Panc1 (cell line): ENCODE measurements around the gene FBXO10. TPM values are rescaled to one million over a fixed set of nuclear protein-coding genes. Genes with fewer than 3 reads are reported as not detected.

Experiments
- ATAC-seq: fragments of 200-7000 bp; cut with Tn5 transposase; 2 replicates; pipeline ENCODE4 v1.9.1; 2020; ENCODE audit warnings: mild to moderate bottlenecking, moderate library complexity
- BruUV-seq: library from RNA; stranded (reverse); fragments of 400-500 nt; replicated peaks from 2 replicates; lab custom pipeline; 2021; lab: Mats Ljungman, UMichigan
- CTCF ChIA-PET: fragments of 300-600 bp; sonication (Branson Sonifier 250); formaldehyde crosslinking; loops from one replicate; lab custom pipeline; 2022; ENCODE audit warnings: antibody characterized with exemption; lab: Charles Lee
- POLR2A ChIA-PET: fragments of 300-600 bp; sonication (Branson Sonifier 250); formaldehyde crosslinking; loops from one replicate; lab custom pipeline; 2022; ENCODE audit warnings: antibody characterized with exemption; lab: Charles Lee
- DNase-seq: peaks from one replicate; pipeline ENCODE4 v3.0.0-alpha.2; 2010; ENCODE audit warnings: low read depth, low spot score
- H3K27ac ChIP-seq: 2 replicates; pipeline ENCODE4 v1.5.1; 2011; ENCODE audit warnings: mild to moderate bottlenecking, low read length, inconsistent platforms
- H3K27me3 ChIP-seq: fragments of 200-500 bp; sonication (Bioruptor generic); 2 replicates; pipeline ENCODE4 v1.6.0; 2014; ENCODE audit warnings: low read length, inconsistent platforms; ENCODE audit not compliant: control insufficient read depth, insufficient read depth
- H3K36me3 ChIP-seq: fragments of 200-500 bp; sonication (Bioruptor generic); 2 replicates; pipeline ENCODE4 v1.5.1; 2014; ENCODE audit warnings: inconsistent platforms, mild to moderate bottlenecking, low read length, moderate library complexity; ENCODE audit not compliant: control insufficient read depth, insufficient read depth
- H3K4me1 ChIP-seq: 2 replicates; pipeline ENCODE4 v1.5.1; 2011; ENCODE audit warnings: inconsistent platforms, mild to moderate bottlenecking, low read length, moderate library complexity; ENCODE audit not compliant: control insufficient read depth, insufficient read depth
- H3K4me3 ChIP-seq, 2 experiments: 2 replicates each; pipeline ENCODE4 v1.5.1; 2011 to 2012; ENCODE audit warnings: low read depth in 2 of 2, low read length in 2 of 2, mild to moderate bottlenecking in 2 of 2, inconsistent platforms in 1 of 2, moderate library complexity in 1 of 2
- H3K9me3 ChIP-seq: fragments of 200-500 bp; sonication (Bioruptor generic); 2 replicates; pipeline ENCODE4 v1.5.1; 2014; ENCODE audit warnings: low read depth, mild to moderate bottlenecking, inconsistent platforms, low read length, moderate library complexity; ENCODE audit not compliant: control insufficient read depth, insufficient read depth
- POLR2AphosphoS5 ChIP-seq: IDR thresholded peaks from 2 replicates; pipeline ENCODE4 v1.6.1; 2012; ENCODE audit warnings: mild to moderate bottlenecking, low read depth, low read length, moderate library complexity
- SIN3A ChIP-seq: IDR thresholded peaks from 2 replicates; pipeline ENCODE4 v1.6.1; 2012; ENCODE audit warnings: low read depth, mild to moderate bottlenecking, low read length, moderate library complexity, borderline replicate concordance; ENCODE audit not compliant: insufficient read depth
- TCF7L2 ChIP-seq: IDR thresholded peaks from 2 replicates; pipeline ENCODE4 v1.6.1; 2011; ENCODE audit warnings: mild to moderate bottlenecking, low read depth, low read length, inconsistent platforms
- in situ Hi-C: cut with HindIII; loops from 2 replicates; pipeline ENCODE4 v1.10.0; 2016; ENCODE audit warnings: low sequenced_read_pairs, low pct_unique_long_range_greater_than_20kb
- intact Hi-C: fragments of 100-400 bp; cut with micrococcal nuclease; formaldehyde crosslinking; loops from one replicate; pipeline ENCODE4 v1.10.0; 2022; ENCODE audit not compliant: unreplicated experiment
- total RNA-seq: library from RNA; stranded (reverse); gene quantifications from one replicate; pipeline ENCODE4 v1.2.1, GENCODE V29; 2021; ENCODE audit not compliant: unreplicated experiment
- TF ChIP-seq, protein P1 (sequence below): fragments of 450-650 bp; IDR thresholded peaks from 2 replicates; pipeline ENCODE4 v1.5.1; 2017; ENCODE audit warnings: mild to moderate bottlenecking
- TF ChIP-seq, protein P2 (sequence below), 2 experiments: IDR thresholded peaks; 2 replicates each; pipeline ENCODE4 v1.6.1; 2011 to 2012; ENCODE audit warnings: low read depth in 2 of 2, control low read depth in 1 of 2, low read length in 1 of 2, mild to moderate bottlenecking in 1 of 2, moderate library complexity in 1 of 2; ENCODE audit not compliant: insufficient read depth in 1 of 2

Gene FBXO10
- total RNA-seq, 1 experiment from 2014 or later, result 39.8 TPM

DNA sequence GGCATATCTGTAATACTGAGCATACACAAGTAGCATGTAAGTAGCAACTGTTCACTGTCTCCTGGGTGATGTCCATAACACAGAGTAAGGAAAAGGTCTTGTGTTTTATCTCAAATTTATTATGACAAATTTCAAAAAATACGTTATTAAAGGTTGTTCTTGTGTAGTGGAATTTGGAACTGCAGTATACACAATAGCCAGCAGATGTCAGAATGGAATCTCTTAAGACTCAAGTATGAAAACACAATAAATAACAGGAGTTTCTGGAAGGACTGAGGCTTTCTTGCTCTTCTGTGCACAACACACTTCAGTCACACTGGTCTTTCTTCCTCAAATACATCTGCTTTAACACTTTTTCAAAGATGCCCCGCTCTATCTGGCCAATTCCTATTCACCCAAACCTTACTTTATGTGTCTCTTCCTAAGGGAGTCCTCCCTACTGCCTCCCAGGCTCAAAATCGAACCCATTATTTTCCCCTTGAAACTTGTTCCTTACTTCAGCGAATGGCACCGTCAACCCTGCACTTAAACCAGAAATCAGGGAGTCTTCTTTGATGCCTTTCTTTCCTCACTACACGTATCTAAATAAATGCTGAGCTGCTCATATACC, 6.5 kb upstream of the FBXO10 start:
- DNase-seq, result peak; percentile 67
- peak; percentile 75 for ATAC-seq
- TF ChIP-seq, protein P1, sequence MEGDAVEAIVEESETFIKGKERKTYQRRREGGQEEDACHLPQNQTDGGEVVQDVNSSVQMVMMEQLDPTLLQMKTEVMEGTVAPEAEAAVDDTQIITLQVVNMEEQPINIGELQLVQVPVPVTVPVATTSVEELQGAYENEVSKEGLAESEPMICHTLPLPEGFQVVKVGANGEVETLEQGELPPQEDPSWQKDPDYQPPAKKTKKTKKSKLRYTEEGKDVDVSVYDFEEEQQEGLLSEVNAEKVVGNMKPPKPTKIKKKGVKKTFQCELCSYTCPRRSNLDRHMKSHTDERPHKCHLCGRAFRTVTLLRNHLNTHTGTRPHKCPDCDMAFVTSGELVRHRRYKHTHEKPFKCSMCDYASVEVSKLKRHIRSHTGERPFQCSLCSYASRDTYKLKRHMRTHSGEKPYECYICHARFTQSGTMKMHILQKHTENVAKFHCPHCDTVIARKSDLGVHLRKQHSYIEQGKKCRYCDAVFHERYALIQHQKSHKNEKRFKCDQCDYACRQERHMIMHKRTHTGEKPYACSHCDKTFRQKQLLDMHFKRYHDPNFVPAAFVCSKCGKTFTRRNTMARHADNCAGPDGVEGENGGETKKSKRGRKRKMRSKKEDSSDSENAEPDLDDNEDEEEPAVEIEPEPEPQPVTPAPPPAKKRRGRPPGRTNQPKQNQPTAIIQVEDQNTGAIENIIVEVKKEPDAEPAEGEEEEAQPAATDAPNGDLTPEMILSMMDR, result peak; percentile 87
- TF ChIP-seq TCF7L2, result no peak
- TF ChIP-seq SIN3A, result no peak
- no peak for TF ChIP-seq POLR2AphosphoS5
- H3K4me1 ChIP-seq, result peaks cover under 1% of the 10 kb centered on the region; the same call in 1 of the 2 replicates
- no peak overlapping the region for H3K4me3 ChIP-seq
- in situ Hi-C loops (no loop called here), intact Hi-C loops (loop anchor here (5.0 kb wide), 1 partner anchor 95 kb away; the partner anchor contains the start of gene POLR1E)
- CTCF ChIA-PET, result no interaction called here
- POLR2A ChIA-PET, result interaction anchor here (0.5 kb wide), 1 partner anchor 225 kb away, joined by 3 read pairs; no protein-coding TSS in a partner anchor
- H3K36me3 ChIP-seq, result peaks cover 63% of the 10 kb centered on the region
- no peaks in the 10 kb centered on the region for H3K9me3 ChIP-seq
- H3K27ac ChIP-seq, result no peak overlapping the region
- BruUV-seq, result no TSS peak
- H3K27me3 ChIP-seq, result no peaks in the 10 kb centered on the region

DNA sequence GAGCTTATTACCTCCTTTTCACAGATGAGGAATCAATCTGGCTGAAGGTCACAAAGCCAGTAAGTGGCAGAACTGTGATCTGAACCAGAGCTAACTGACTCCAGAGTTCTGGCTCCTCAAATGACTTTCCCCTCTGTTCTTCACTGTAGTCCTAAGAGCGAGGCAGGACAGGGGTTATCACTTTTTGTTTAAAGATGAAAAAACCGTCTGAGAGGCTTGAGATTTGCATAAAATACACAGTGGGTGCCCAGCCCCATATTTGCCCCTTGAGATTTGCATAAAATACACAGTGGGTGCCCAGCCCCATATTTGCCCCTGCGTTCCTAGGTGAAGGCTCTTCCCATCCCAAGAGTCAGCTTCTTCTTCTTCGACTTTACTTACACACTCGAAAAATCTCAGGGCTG, 667 bp downstream of the FBXO10 start:
- ChIA-PET CTCF (interaction anchor here (1.6 kb wide), 1 partner anchor 94 kb away, joined by 5 read pairs; no protein-coding TSS in a partner anchor), POLR2A (no interaction called here)
- DNase-seq, result no peak
- H3K9me3 ChIP-seq, result no peaks in the 10 kb centered on the region
- peak overlapping the region; percentile 72 to 90 for H3K4me3 ChIP-seq
- no peaks in the 10 kb centered on the region for H3K27me3 ChIP-seq
- in situ Hi-C loops (no loop called here), intact Hi-C loops (no loop called here)
- TF ChIP-seq SIN3A (no peak), TCF7L2 (no peak), POLR2AphosphoS5 (no peak)
- TF ChIP-seq, protein P1, result no peak
- TF ChIP-seq, protein P2, sequence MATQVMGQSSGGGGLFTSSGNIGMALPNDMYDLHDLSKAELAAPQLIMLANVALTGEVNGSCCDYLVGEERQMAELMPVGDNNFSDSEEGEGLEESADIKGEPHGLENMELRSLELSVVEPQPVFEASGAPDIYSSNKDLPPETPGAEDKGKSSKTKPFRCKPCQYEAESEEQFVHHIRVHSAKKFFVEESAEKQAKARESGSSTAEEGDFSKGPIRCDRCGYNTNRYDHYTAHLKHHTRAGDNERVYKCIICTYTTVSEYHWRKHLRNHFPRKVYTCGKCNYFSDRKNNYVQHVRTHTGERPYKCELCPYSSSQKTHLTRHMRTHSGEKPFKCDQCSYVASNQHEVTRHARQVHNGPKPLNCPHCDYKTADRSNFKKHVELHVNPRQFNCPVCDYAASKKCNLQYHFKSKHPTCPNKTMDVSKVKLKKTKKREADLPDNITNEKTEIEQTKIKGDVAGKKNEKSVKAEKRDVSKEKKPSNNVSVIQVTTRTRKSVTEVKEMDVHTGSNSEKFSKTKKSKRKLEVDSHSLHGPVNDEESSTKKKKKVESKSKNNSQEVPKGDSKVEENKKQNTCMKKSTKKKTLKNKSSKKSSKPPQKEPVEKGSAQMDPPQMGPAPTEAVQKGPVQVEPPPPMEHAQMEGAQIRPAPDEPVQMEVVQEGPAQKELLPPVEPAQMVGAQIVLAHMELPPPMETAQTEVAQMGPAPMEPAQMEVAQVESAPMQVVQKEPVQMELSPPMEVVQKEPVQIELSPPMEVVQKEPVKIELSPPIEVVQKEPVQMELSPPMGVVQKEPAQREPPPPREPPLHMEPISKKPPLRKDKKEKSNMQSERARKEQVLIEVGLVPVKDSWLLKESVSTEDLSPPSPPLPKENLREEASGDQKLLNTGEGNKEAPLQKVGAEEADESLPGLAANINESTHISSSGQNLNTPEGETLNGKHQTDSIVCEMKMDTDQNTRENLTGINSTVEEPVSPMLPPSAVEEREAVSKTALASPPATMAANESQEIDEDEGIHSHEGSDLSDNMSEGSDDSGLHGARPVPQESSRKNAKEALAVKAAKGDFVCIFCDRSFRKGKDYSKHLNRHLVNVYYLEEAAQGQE (IDR thresholded peaks at IDR 0.05; ENCODE audit: insufficient read depth in 1 of 2, low read depth in 2 of 2, low read length in 1 of 2), result no peak
- ATAC-seq, result peak; percentile 7
- H3K36me3 ChIP-seq, result peaks cover 4% of the 10 kb centered on the region; the same call in 1 of the 2 replicates
- H3K27ac ChIP-seq, result peak overlapping the region; percentile 92
- no TSS peak for BruUV-seq
- peaks cover 32% of the 10 kb centered on the region for H3K4me1 ChIP-seq
